AML-193 (cell line): ENCODE measurements around the gene SLC44A1.

Source experiments
- DNase-seq, 2 experiments: peaks; one replicate each; lab custom pipeline; 2025; lab: John Stamatoyannopoulos, UW

The SLC44A1 gene

GRCh38 chr9:105302728-105303127, 58.3 kb downstream of the SLC44A1 start:
- DNase-seq = no peak

GRCh38 chr9:105305856-105306255, 61.4 kb downstream of the SLC44A1 start:
- no peak for DNase-seq

- no peak for DNase-seq
These were observed 62.1 kb downstream of the SLC44A1 start for GRCh38 chr9:105306351-105307140.

- no peak for DNase-seq
These were observed 63.2 kb downstream of the SLC44A1 start for GRCh38 chr9:105307591-105308130.

GRCh38 chr9:105308461-105309341, 64.2 kb downstream of the SLC44A1 start:
- no peak for DNase-seq

GRCh38 chr9:105309531-105309931, 65.1 kb downstream of the SLC44A1 start:
- DNase-seq = no peak

- DNase-seq = no peak
These were observed 66.9 kb downstream of the SLC44A1 start for GRCh38 chr9:105311306-105311705.

GRCh38 chr9:105313238-105313637, 68.8 kb downstream of the SLC44A1 start:
- DNase-seq = no peak

- DNase-seq = no peak
These were observed 72.3 kb downstream of the SLC44A1 start for GRCh38 chr9:105316703-105317102.

- no peak for DNase-seq
These were observed 74.3 kb downstream of the SLC44A1 start for GRCh38 chr9:105318729-105319191.

GRCh38 chr9:105319202-105319813, 74.9 kb downstream of the SLC44A1 start:
- DNase-seq = no peak

- DNase-seq = no peak
These were observed 76.1 kb downstream of the SLC44A1 start for GRCh38 chr9:105320568-105320967.

GRCh38 chr9:105328296-105328695, 83.8 kb downstream of the SLC44A1 start:
- no peak for DNase-seq

GRCh38 chr9:105328872-105329718, 84.6 kb downstream of the SLC44A1 start:
- no peak for DNase-seq

- DNase-seq = peak; percentile 15 to 22
These were observed 85.2 kb downstream of the SLC44A1 start for GRCh38 chr9:105329719-105330062.

- no peak for DNase-seq
These were observed 85.8 kb downstream of the SLC44A1 start for GRCh38 chr9:105330201-105330600.

- no peak for DNase-seq
These were observed 86.3 kb downstream of the SLC44A1 start for GRCh38 chr9:105330755-105331154.

- no peak for DNase-seq
These were observed 86.7 kb downstream of the SLC44A1 start for GRCh38 chr9:105331160-105331559.

- DNase-seq = no peak
These were observed 87.3 kb downstream of the SLC44A1 start for GRCh38 chr9:105331755-105332154.

GRCh38 chr9:105332471-105332870, 88.0 kb downstream of the SLC44A1 start:
- no peak for DNase-seq

- DNase-seq = no peak
These were observed 88.6 kb downstream of the SLC44A1 start for GRCh38 chr9:105333076-105333475.
